ENCODE results near the gene TMEM253.

The TMEM253 gene

GRCh38 chr14:21118933-21119332 lies 18.1 kb downstream of the TMEM253 start:
- no peaks in the 10 kb centered on the region for H3K9me3 ChIP-seq (ENCODE audit: control insufficient read depth, low read length)
- no peak for TF ChIP-seq CTCF (IDR thresholded peaks at IDR 0.05)
- H3K27ac ChIP-seq, result no peak overlapping the region
- no peaks in the 10 kb centered on the region for H3K4me1 ChIP-seq
- H3K27me3 ChIP-seq (ENCODE audit: control insufficient read depth, insufficient read depth, low read length), result no peaks in the 10 kb centered on the region
- H3K79me2 ChIP-seq, result no peaks in the 10 kb centered on the region
- no peak overlapping the region for H3K4me3 ChIP-seq (ENCODE audit: low read depth, low read length)
- no peak overlapping the region for H2AFZ ChIP-seq
- H3K9ac ChIP-seq, result no peak overlapping the region
- H3K36me3 ChIP-seq (ENCODE audit: control insufficient read depth, insufficient read depth, low read length), result no peaks in the 10 kb centered on the region
- H3K4me2 ChIP-seq (ENCODE audit: low read length), result no peak overlapping the region

GRCh38 chr14:21120686-21121085 lies 19.8 kb downstream of the TMEM253 start:
- Histone ChIP-seq H2AFZ (no peak overlapping the region), H3K79me2 (no peaks in the 10 kb centered on the region), H3K27me3 (ENCODE audit: control insufficient read depth, insufficient read depth, low read length) (no peaks in the 10 kb centered on the region), H3K27ac (no peak overlapping the region), H3K4me1 (no peaks in the 10 kb centered on the region), H3K36me3 (ENCODE audit: control insufficient read depth, insufficient read depth, low read length) (no peaks in the 10 kb centered on the region), H3K9me3 (ENCODE audit: control insufficient read depth, low read length) (no peaks in the 10 kb centered on the region), H3K9ac (no peak overlapping the region), H3K4me2 (ENCODE audit: low read length) (no peak overlapping the region), H3K4me3 (ENCODE audit: low read depth, low read length) (no peak overlapping the region)
- TF ChIP-seq CTCF (IDR thresholded peaks at IDR 0.05), result no peak

DNA sequence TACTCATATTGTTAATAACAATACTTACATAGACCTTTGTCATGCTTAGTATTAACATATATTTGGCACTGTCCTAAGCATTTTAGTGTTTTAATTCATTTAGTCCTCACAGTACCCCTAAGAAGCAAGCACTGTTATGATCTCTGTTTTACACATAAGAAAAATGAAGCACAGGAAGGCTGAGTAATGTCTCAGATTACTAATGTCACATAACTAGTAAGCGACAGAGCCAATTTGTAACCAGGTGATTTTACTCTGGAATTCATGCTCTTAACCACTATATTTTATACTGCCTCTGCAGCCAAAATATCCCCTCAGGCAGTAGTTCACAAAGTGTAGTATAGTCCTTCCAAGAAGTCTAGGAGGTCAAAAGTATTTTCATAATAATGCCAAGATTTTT lies 20.3 kb downstream of the TMEM253 start:
- Histone ChIP-seq H3K79me2 (no peaks in the 10 kb centered on the region), H3K4me1 (no peaks in the 10 kb centered on the region), H3K4me2 (ENCODE audit: low read length) (no peak overlapping the region), H2AFZ (no peak overlapping the region), H3K9me3 (ENCODE audit: control insufficient read depth, low read length) (no peaks in the 10 kb centered on the region), H3K36me3 (ENCODE audit: control insufficient read depth, insufficient read depth, low read length) (no peaks in the 10 kb centered on the region), H3K4me3 (ENCODE audit: low read depth, low read length) (no peak overlapping the region), H3K9ac (no peak overlapping the region), H3K27me3 (ENCODE audit: control insufficient read depth, insufficient read depth, low read length) (no peaks in the 10 kb centered on the region), H3K27ac (no peak overlapping the region)
- no peak for TF ChIP-seq CTCF (IDR thresholded peaks at IDR 0.05)

DNA sequence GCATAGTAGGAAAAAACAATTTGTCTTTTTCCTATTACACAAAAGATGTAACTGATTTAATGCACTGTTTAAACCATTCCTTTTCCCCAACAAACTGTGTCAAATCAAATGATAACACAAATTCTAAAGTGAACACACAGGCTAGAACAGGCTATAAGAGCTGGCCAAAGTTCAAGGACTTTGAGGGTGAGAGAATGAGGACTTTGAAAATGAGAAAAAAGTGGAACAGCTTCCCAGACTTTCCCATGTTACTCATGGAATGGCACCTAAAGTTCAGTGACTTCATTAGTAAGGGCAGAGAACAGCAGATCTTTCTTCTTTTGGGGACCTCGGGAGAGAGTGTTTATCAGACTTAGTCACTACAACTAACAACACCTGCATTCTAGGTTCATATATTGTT lies 22.6 kb downstream of the TMEM253 start:
- no peaks in the 10 kb centered on the region for H3K9me3 ChIP-seq (ENCODE audit: control insufficient read depth, low read length)
- no peak overlapping the region for H3K4me2 ChIP-seq (ENCODE audit: low read length)
- no peak for TF ChIP-seq CTCF (IDR thresholded peaks at IDR 0.05)
- H2AFZ ChIP-seq, result no peak overlapping the region
- H3K27ac ChIP-seq, result no peak overlapping the region
- no peaks in the 10 kb centered on the region for H3K4me1 ChIP-seq
- H3K36me3 ChIP-seq (ENCODE audit: control insufficient read depth, insufficient read depth, low read length), result no peaks in the 10 kb centered on the region
- H3K4me3 ChIP-seq (ENCODE audit: low read depth, low read length), result no peak overlapping the region
- no peak overlapping the region for H3K9ac ChIP-seq
- no peaks in the 10 kb centered on the region for H3K27me3 ChIP-seq (ENCODE audit: control insufficient read depth, insufficient read depth, low read length)
- no peaks in the 10 kb centered on the region for H3K79me2 ChIP-seq

DNA sequence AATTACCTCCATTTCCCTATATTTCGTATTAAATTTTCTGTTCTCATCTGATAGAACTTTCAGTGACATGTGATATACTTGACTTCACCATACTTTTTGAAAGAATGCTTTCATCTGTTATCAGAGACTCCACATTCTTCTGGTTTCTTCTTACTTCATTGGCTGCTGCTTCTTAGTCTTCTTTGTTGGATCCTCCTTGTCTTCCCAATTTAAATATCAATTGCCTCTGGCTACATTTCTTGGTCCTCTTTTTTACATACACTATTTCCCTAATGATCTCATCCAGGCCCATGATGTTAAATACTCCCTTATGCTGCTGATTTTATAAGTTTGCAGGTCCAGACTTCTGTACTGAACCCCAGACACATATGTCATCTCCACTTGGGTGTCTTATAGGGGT lies 33.0 kb downstream of the TMEM253 start:
- no peak for TF ChIP-seq CTCF (IDR thresholded peaks at IDR 0.05)
- Histone ChIP-seq H3K4me3 (ENCODE audit: low read depth, low read length) (no peak overlapping the region), H3K9me3 (ENCODE audit: control insufficient read depth, low read length) (no peaks in the 10 kb centered on the region), H3K27me3 (ENCODE audit: control insufficient read depth, insufficient read depth, low read length) (no peaks in the 10 kb centered on the region), H3K9ac (no peak overlapping the region), H3K27ac (no peak overlapping the region), H2AFZ (no peak overlapping the region), H3K4me1 (no peaks in the 10 kb centered on the region), H3K36me3 (ENCODE audit: control insufficient read depth, insufficient read depth, low read length) (no peaks in the 10 kb centered on the region), H3K4me2 (ENCODE audit: low read length) (no peak overlapping the region), H3K79me2 (no peaks in the 10 kb centered on the region)
